Liver (tissue), 9 donors: ENCODE results near the gene SUZ12. TPM values are rescaled to one million over a fixed set of nuclear protein-coding genes. Genes with fewer than 3 reads are reported as not detected.

Source experiments
- DNase-seq: peaks from one replicate; pipeline ENCODE4 v3.0.0-alpha.2; 2017; ENCODE audit warnings: low spot score
- H3K27ac ChIP-seq, 2 donors: one replicate each; pipeline ENCODE4 v1.7.0; 2013; ENCODE audit warnings: inconsistent platforms in 2 of 2, low read length in 2 of 2, control low read depth in 1 of 2, low read depth in 1 of 2, mild to moderate bottlenecking in 1 of 2
- H3K27me3 ChIP-seq, 4 donors: one replicate each; pipeline versions ENCODE4 v1.6.1 to v1.7.0; 2013; ENCODE audit warnings: low read length in 3 of 4, inconsistent platforms in 1 of 4, mild to moderate bottlenecking in 1 of 4, moderate library complexity in 1 of 4; ENCODE audit not compliant: control insufficient read depth in 4 of 4, insufficient read depth in 4 of 4
- H3K36me3 ChIP-seq, 4 donors: one replicate each; pipeline versions ENCODE4 v1.6.1 to v1.7.0; 2013; ENCODE audit warnings: low read length in 3 of 4, mild to moderate bottlenecking in 3 of 4, low read depth in 1 of 4, moderate library complexity in 1 of 4; ENCODE audit not compliant: control insufficient read depth in 4 of 4, insufficient read depth in 3 of 4
- H3K4me1 ChIP-seq, 4 donors: one replicate each; pipeline versions ENCODE4 v1.6.1 to v1.7.0; 2013; ENCODE audit warnings: low read length in 3 of 4, mild to moderate bottlenecking in 3 of 4, moderate library complexity in 1 of 4; ENCODE audit not compliant: control insufficient read depth in 4 of 4, insufficient read depth in 4 of 4
- H3K4me3 ChIP-seq, 3 donors: one replicate each; pipeline versions ENCODE4 v1.6.1 to v1.7.0; 2013; ENCODE audit warnings: low read length in 3 of 3, control low read depth in 1 of 3, low read depth in 1 of 3, mild to moderate bottlenecking in 1 of 3
- H3K9ac ChIP-seq, 2 donors: one replicate each; pipeline ENCODE4 v1.7.0; 2013; ENCODE audit warnings: low read length in 2 of 2, mild to moderate bottlenecking in 2 of 2, moderate library complexity in 2 of 2, control low read depth in 1 of 2, low read depth in 1 of 2
- H3K9me3 ChIP-seq, 4 donors: one replicate each; pipeline versions ENCODE4 v1.6.1 to v1.7.0; 2013; ENCODE audit warnings: low read length in 3 of 4; ENCODE audit not compliant: control insufficient read depth in 4 of 4
- EGR1 ChIP-seq, 2 donors: IDR thresholded peaks; 2 replicates each; pipeline ENCODE4 v1.6.1; 2016 to 2018; ENCODE audit warnings: antibody characterized with exemption in 2 of 2, low read depth in 2 of 2
- FOXA2 ChIP-seq: IDR thresholded peaks from 2 replicates; pipeline ENCODE4 v1.6.1; 2016; ENCODE audit warnings: antibody characterized with exemption
- GABPA ChIP-seq, 2 donors: IDR thresholded peaks in 1 of 2; conservative IDR thresholded peaks in 1 of 2; 2 replicates each; pipeline ENCODE4 v1.6.1; 2016; ENCODE audit warnings: antibody characterized with exemption in 2 of 2, mild to moderate bottlenecking in 1 of 2, moderate library complexity in 1 of 2
- HNF4A ChIP-seq, 2 donors: conservative IDR thresholded peaks; 2 replicates each; pipeline ENCODE4 v1.6.1; 2016; ENCODE audit warnings: antibody characterized with exemption in 2 of 2, mild to moderate bottlenecking in 2 of 2
- HNF4G ChIP-seq: IDR thresholded peaks from 2 replicates; pipeline ENCODE4 v1.6.1; 2016; ENCODE audit warnings: antibody characterized with exemption
- JUND ChIP-seq, 2 donors: IDR thresholded peaks; 2 replicates each; pipeline ENCODE4 v1.6.1; 2016; ENCODE audit warnings: antibody characterized with exemption in 2 of 2
- NR2F2 ChIP-seq: IDR thresholded peaks from 2 replicates; pipeline ENCODE4 v1.6.1; 2016; ENCODE audit warnings: antibody characterized with exemption
- RAD21 ChIP-seq, 2 donors: IDR thresholded peaks; 2 replicates each; pipeline ENCODE4 v1.6.1; 2016; ENCODE audit warnings: antibody characterized with exemption in 2 of 2, mild to moderate bottlenecking in 2 of 2
- RXRA ChIP-seq, 2 donors: IDR thresholded peaks; 2 replicates each; pipeline ENCODE4 v1.6.1; 2017 to 2018; ENCODE audit warnings: antibody characterized with exemption in 2 of 2, mild to moderate bottlenecking in 1 of 2
- SP1 ChIP-seq: IDR thresholded peaks from 2 replicates; pipeline ENCODE4 v1.6.1; 2018; ENCODE audit warnings: antibody characterized with exemption, mild to moderate bottlenecking
- TAF1 ChIP-seq: conservative IDR thresholded peaks from 2 replicates; pipeline ENCODE4 v1.6.1; 2016; ENCODE audit warnings: antibody characterized with exemption, mild to moderate bottlenecking
- YY1 ChIP-seq: IDR thresholded peaks from 2 replicates; pipeline ENCODE4 v1.6.1; 2016; ENCODE audit warnings: antibody characterized with exemption, mild to moderate bottlenecking
- WGBS: extraction: QIAGEN DNeasy Blood & Tissue Kit; methylation state at CpG from one replicate; pipeline ENCODE4 v1.1.7; 2013; 5-methylcytosine and 5-hydroxymethylcytosine counted together
- polyA plus RNA-seq, 2 donors: library from polyadenylated mRNA; stranded (reverse) in 1 of 2; unstranded in 1 of 2; fragments of 200-250 nt in 1 of 2; fragments of >200 nt in 1 of 2; fragmentation: Nextera tagmentation in 1 of 2; extraction: Ambion mirVana in 1 of 2; gene quantifications; one replicate each; pipeline versions ENCODE4 v1.2.1 to v1.2.3, GENCODE V29; 2013 to 2015
- total RNA-seq, 2 donors: library from RNA; depleted of rRNA; stranded (reverse); fragments of >200 nt; gene quantifications; one replicate each; pipeline ENCODE4 v1.2.3, GENCODE V29; 2014
- TF ChIP-seq, protein P1 (sequence below): IDR thresholded peaks from 2 replicates; pipeline ENCODE4 v1.6.1; 2016; ENCODE audit warnings: antibody characterized with exemption
- TF ChIP-seq, protein P2 (sequence below): IDR thresholded peaks from 2 replicates; pipeline ENCODE4 v1.6.1; 2016; ENCODE audit warnings: antibody characterized with exemption
- TF ChIP-seq, protein P3 (sequence below): IDR thresholded peaks from 2 replicates; pipeline ENCODE4 v1.6.1; 2016; ENCODE audit warnings: antibody characterized with exemption, mild to moderate bottlenecking
- TF ChIP-seq, protein P4 (sequence below): IDR thresholded peaks from 2 replicates; pipeline ENCODE4 v1.6.1; 2016; ENCODE audit warnings: antibody characterized with exemption
- donor health status: healthy.
- donor health status: healthy.
- donor health status: healthy.
- donor health status: healthy.
- donor health status: healthy.

The SUZ12 gene
- total and polyA plus RNA-seq, 4 donors: 5.2 to 32.4 (median 9.7) TPM

DNA sequence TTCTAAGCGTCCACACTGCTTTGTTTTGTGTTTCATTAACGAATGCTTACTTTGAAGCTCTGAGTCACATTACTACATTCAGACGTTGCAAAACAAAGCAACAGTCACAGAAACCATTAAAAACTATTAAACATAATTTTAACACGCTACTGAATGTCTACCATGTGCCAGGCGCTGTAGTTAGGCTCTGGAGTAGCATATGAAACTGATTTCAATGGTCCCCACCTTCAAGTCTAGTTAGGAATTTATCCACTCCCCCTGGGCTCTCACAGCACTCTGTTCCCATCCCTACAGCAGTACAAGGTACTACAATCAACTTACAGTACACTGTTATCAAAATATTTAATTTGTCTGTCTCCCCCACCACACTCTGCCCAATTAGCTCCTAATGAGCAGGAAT, 35.9 kb upstream of the SUZ12 start:
- H3K9ac ChIP-seq: peak overlapping the region; percentile 67 to 87
- WGBS: 6% methylated on average over 5 of the region's 5 CpGs
- peaks cover 3 to 18% (median 13%) of the 10 kb centered on the region in 4 donors for H3K36me3 ChIP-seq
- peak overlapping the region; percentile 31 to 47 for H3K27ac ChIP-seq
- TF ChIP-seq TAF1: no peak
- TF ChIP-seq GABPA (IDR thresholded peaks at IDR 0.05 in 1 of 2, conservative IDR thresholded peaks at IDR 0.05 in 1 of 2): no peak
- no peak for TF ChIP-seq EGR1 (IDR thresholded peaks at IDR 0.05; ENCODE audit: low read depth in 2 of 2)
- no peak for TF ChIP-seq NR2F2
- no peak for TF ChIP-seq YY1
- TF ChIP-seq, protein P1, sequence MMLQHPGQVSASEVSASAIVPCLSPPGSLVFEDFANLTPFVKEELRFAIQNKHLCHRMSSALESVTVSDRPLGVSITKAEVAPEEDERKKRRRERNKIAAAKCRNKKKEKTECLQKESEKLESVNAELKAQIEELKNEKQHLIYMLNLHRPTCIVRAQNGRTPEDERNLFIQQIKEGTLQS: no peak
- no peak for TF ChIP-seq HNF4G
- no peak for TF ChIP-seq RAD21 (IDR thresholded peaks at IDR 0.05)
- no peak for TF ChIP-seq JUND (IDR thresholded peaks at IDR 0.05)
- no peak for TF ChIP-seq HNF4A (conservative IDR thresholded peaks at IDR 0.05)
- H3K27me3 ChIP-seq: no peaks in the 10 kb centered on the region
- H3K4me1 ChIP-seq: peaks cover 5 to 10% (median 6%) of the 10 kb centered on the region in 4 donors
- H3K4me3 ChIP-seq: peak overlapping the region; percentile 67 to 97 (median 80)
- H3K9me3 ChIP-seq: no peaks in the 10 kb centered on the region
- DNase-seq: no peak

DNA sequence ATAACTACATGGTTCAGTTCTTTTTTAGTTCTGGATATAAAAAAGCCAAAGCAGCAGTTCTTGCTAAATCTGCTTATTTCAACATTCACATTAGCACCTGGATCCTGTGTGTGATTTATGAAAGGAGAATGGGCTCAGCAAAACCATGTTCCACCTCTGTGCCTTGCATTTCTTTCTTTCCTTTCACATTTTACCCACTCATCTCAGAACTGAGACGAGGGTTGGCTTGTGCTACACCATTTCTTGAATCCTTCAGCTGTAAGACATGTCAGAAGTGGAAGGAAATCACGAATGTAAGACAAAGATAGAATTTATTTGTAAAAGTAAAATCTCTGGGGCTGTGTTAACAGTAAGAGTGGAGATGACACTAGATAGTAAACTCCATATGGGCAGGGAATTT, 34.1 kb upstream of the SUZ12 start:
- TF ChIP-seq SP1 (no peak), RXRA (IDR thresholded peaks at IDR 0.05) (no peak), GABPA (IDR thresholded peaks at IDR 0.05 in 1 of 2, conservative IDR thresholded peaks at IDR 0.05 in 1 of 2) (no peak), NR2F2 (no peak), RAD21 (IDR thresholded peaks at IDR 0.05) (no peak), EGR1 (IDR thresholded peaks at IDR 0.05; ENCODE audit: low read depth in 2 of 2) (no peak), JUND (IDR thresholded peaks at IDR 0.05) (no peak), FOXA2 (no peak)
- TF ChIP-seq, protein P2, sequence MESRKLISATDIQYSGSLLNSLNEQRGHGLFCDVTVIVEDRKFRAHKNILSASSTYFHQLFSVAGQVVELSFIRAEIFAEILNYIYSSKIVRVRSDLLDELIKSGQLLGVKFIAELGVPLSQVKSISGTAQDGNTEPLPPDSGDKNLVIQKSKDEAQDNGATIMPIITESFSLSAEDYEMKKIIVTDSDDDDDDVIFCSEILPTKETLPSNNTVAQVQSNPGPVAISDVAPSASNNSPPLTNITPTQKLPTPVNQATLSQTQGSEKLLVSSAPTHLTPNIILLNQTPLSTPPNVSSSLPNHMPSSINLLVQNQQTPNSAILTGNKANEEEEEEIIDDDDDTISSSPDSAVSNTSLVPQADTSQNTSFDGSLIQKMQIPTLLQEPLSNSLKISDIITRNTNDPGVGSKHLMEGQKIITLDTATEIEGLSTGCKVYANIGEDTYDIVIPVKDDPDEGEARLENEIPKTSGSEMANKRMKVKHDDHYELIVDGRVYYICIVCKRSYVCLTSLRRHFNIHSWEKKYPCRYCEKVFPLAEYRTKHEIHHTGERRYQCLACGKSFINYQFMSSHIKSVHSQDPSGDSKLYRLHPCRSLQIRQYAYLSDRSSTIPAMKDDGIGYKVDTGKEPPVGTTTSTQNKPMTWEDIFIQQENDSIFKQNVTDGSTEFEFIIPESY: no peak
- TF ChIP-seq, protein P3, sequence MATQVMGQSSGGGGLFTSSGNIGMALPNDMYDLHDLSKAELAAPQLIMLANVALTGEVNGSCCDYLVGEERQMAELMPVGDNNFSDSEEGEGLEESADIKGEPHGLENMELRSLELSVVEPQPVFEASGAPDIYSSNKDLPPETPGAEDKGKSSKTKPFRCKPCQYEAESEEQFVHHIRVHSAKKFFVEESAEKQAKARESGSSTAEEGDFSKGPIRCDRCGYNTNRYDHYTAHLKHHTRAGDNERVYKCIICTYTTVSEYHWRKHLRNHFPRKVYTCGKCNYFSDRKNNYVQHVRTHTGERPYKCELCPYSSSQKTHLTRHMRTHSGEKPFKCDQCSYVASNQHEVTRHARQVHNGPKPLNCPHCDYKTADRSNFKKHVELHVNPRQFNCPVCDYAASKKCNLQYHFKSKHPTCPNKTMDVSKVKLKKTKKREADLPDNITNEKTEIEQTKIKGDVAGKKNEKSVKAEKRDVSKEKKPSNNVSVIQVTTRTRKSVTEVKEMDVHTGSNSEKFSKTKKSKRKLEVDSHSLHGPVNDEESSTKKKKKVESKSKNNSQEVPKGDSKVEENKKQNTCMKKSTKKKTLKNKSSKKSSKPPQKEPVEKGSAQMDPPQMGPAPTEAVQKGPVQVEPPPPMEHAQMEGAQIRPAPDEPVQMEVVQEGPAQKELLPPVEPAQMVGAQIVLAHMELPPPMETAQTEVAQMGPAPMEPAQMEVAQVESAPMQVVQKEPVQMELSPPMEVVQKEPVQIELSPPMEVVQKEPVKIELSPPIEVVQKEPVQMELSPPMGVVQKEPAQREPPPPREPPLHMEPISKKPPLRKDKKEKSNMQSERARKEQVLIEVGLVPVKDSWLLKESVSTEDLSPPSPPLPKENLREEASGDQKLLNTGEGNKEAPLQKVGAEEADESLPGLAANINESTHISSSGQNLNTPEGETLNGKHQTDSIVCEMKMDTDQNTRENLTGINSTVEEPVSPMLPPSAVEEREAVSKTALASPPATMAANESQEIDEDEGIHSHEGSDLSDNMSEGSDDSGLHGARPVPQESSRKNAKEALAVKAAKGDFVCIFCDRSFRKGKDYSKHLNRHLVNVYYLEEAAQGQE: no peak
- TF ChIP-seq, protein P4, sequence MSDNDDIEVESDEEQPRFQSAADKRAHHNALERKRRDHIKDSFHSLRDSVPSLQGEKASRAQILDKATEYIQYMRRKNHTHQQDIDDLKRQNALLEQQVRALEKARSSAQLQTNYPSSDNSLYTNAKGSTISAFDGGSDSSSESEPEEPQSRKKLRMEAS: no peak

More for the DNA sequence above, 34.1 kb upstream of the SUZ12 start:
- no peaks in the 10 kb centered on the region for H3K9me3 ChIP-seq
- no peaks in the 10 kb centered on the region for H3K27me3 ChIP-seq
- H3K9ac ChIP-seq: no peak overlapping the region
- 79% methylated on average over 2 of the region's 2 CpGs for WGBS
- H3K27ac ChIP-seq: no peak overlapping the region
- H3K36me3 ChIP-seq: peaks cover 0 to 9% (median 6%) of the 10 kb centered on the region in 4 donors
- H3K4me3 ChIP-seq: no peak overlapping the region
- DNase-seq: no peak
- H3K4me1 ChIP-seq: peaks cover 5 to 10% (median 6%) of the 10 kb centered on the region in 4 donors
